ENCODE data around the gene C11orf52. TPM values are rescaled to one million over a fixed set of nuclear protein-coding genes. Genes with fewer than 3 reads are reported as not detected.

The C11orf52 gene
- total RNA-seq, 1 experiment from 2014 or later, result 10.5 TPM

GRCh38 chr11:111975076-111975806 lies 56.5 kb downstream of the C11orf52 start:
- TF ChIP-seq EZH2phosphoT487 (IDR thresholded peaks at IDR 0.05; ENCODE audit: borderline replicate concordance, low read length), result no peak
- peak; percentile 61 for TF ChIP-seq CTCF (conservative IDR thresholded peaks at IDR 0.05; ENCODE audit: low read depth, low read length)
- TF ChIP-seq EZH2 (IDR thresholded peaks at IDR 0.05; ENCODE audit: low read length, unreplicated experiment), result no peak
- Histone ChIP-seq H3K9me3 (ENCODE audit: low read length) (no peaks in the 10 kb centered on the region), H3K4me2 (ENCODE audit: low read length) (no peak overlapping the region), H3K36me3 (ENCODE audit: low read depth, low read length) (no peaks in the 10 kb centered on the region), H3F3A (ENCODE audit: low read length, unreplicated experiment) (no peaks in the 10 kb centered on the region), H3K4me3 (ENCODE audit: low read length) (no peak overlapping the region), H3K9ac (ENCODE audit: low read length) (no peak overlapping the region), H3K4me1 (ENCODE audit: insufficient read depth, low read length) (peaks cover 10% of the 10 kb centered on the region), H3K27ac (ENCODE audit: low read length) (no peak overlapping the region), H4K20me1 (ENCODE audit: low read length) (no peaks in the 10 kb centered on the region), H2AFZ (ENCODE audit: low read length) (no peak overlapping the region), H3K9me2 (replicated peaks; ENCODE audit: low read length) (no peaks in the 10 kb centered on the region), H3K79me2 (ENCODE audit: low read length) (no peaks in the 10 kb centered on the region), H3K27me3 (ENCODE audit: low read length) (no peaks in the 10 kb centered on the region)
- intact Hi-C loops (cut with micrococcal nuclease), result no loop called here
- DNase-seq (peak; percentile 25), ATAC-seq (peak; percentile 33)
- BruUV-seq (replicated peaks), result no TSS peak
- POLR2A ChIA-PET (ENCODE audit: unreplicated experiment), result interaction anchor here (0.6 kb wide), 1 partner anchor 19 kb away, joined by 3 read pairs; no protein-coding TSS in a partner anchor
- CTCF ChIA-PET, result interaction anchor here (0.6 kb wide), 1 partner anchor 44 kb away, joined by 3 read pairs; no protein-coding TSS in a partner anchor

GRCh38 chr11:111976119-111976766 lies 57.5 kb downstream of the C11orf52 start:
- H3K4me2 ChIP-seq (ENCODE audit: low read length), result peak overlapping the region; percentile 98
- H3K4me1 ChIP-seq (ENCODE audit: insufficient read depth, low read length), result peaks cover 11% of the 10 kb centered on the region
- no peaks in the 10 kb centered on the region for H3K79me2 ChIP-seq (ENCODE audit: low read length)
- DNase-seq (no peak), ATAC-seq (no peak)
- ChIA-PET POLR2A (ENCODE audit: unreplicated experiment) (interaction anchor here (0.6 kb wide), 1 partner anchor 37 kb away, joined by 3 read pairs; no protein-coding TSS in a partner anchor), CTCF (interaction anchor here (0.6 kb wide), 1 partner anchor 106 kb away, joined by 13 read pairs; no protein-coding TSS in a partner anchor)
- no peaks in the 10 kb centered on the region for H3K36me3 ChIP-seq (ENCODE audit: low read depth, low read length)
- H3K9me3 ChIP-seq (ENCODE audit: low read length), result no peaks in the 10 kb centered on the region
- TF ChIP-seq EZH2 (IDR thresholded peaks at IDR 0.05; ENCODE audit: low read length, unreplicated experiment), result no peak
- TF ChIP-seq EZH2phosphoT487 (IDR thresholded peaks at IDR 0.05; ENCODE audit: borderline replicate concordance, low read length), result no peak
- no peak for TF ChIP-seq CTCF (conservative IDR thresholded peaks at IDR 0.05; ENCODE audit: low read depth, low read length)
- H3K9ac ChIP-seq (ENCODE audit: low read length), result no peak overlapping the region
- intact Hi-C loops (cut with micrococcal nuclease), result loop anchor here (2.0 kb wide), 1 partner anchor 15 kb away; no protein-coding TSS in a partner anchor
- H3F3A ChIP-seq (ENCODE audit: low read length, unreplicated experiment), result no peaks in the 10 kb centered on the region
- no peaks in the 10 kb centered on the region for H3K27me3 ChIP-seq (ENCODE audit: low read length)
- no TSS peak for BruUV-seq (replicated peaks)
- H3K4me3 ChIP-seq (ENCODE audit: low read length), result peak overlapping the region; percentile 77; the same call in 1 of the 2 replicates
- H3K27ac ChIP-seq (ENCODE audit: low read length), result no peak overlapping the region
- no peaks in the 10 kb centered on the region for H4K20me1 ChIP-seq (ENCODE audit: low read length)
- H2AFZ ChIP-seq (ENCODE audit: low read length), result peak overlapping the region; percentile 63
- H3K9me2 ChIP-seq (replicated peaks; ENCODE audit: low read length), result no peaks in the 10 kb centered on the region

Other genes with a start within 250 kb of the C11orf52 start
- 31.3 and 41.5 TPM in 2 replicates for gene PPP2R1B, start 152.5 kb upstream of the C11orf52 start, total RNA-seq (2014; rRNA removed)
- 29.4 and 34.3 TPM in 2 replicates for gene ALG9, start 47.3 kb upstream of the C11orf52 start, total RNA-seq (2014; rRNA removed)
- 2.5 and 3.0 TPM in 2 replicates for gene FDXACB1, start 39.7 kb upstream of the C11orf52 start, total RNA-seq (2014; rRNA removed)
- gene CFAP68, start 39.4 kb upstream of the C11orf52 start, total RNA-seq (2014; rRNA removed), result 26.0 and 27.4 TPM in 2 replicates
- not detected in 2 replicates for gene CRYAB, start 7.1 kb upstream of the C11orf52 start, total RNA-seq (2014; rRNA removed)
- not detected in 2 replicates for gene HSPB2, start 6.2 kb upstream of the C11orf52 start, total RNA-seq (2014; rRNA removed)
- 6.8 and 10.8 TPM in 2 replicates for gene DIXDC1, start 18.4 kb downstream of the C11orf52 start, total RNA-seq (2014; rRNA removed)
- gene DLAT, start 106.5 kb downstream of the C11orf52 start, total RNA-seq (2014; rRNA removed), result 78.9 and 102 TPM in 2 replicates
- 0.75 and 1.7 TPM in 2 replicates for gene PIH1D2, start 155.1 kb downstream of the C11orf52 start, total RNA-seq (2014; rRNA removed)
- gene NKAPD1, start 155.4 kb downstream of the C11orf52 start, total RNA-seq (2014; rRNA removed), result 19.4 and 34.3 TPM in 2 replicates
- gene TIMM8B, start 167.8 kb downstream of the C11orf52 start, total RNA-seq (2014; rRNA removed), result 210 and 238 TPM in 2 replicates
- gene SDHD, start 168.0 kb downstream of the C11orf52 start, total RNA-seq (2014; rRNA removed), result 139 and 184 TPM in 2 replicates
- gene IL18, start 245.2 kb downstream of the C11orf52 start, total RNA-seq (2014; rRNA removed), result 53.6 and 61.6 TPM in 2 replicates
- gene TEX12, start 248.5 kb downstream of the C11orf52 start, total RNA-seq (2014; rRNA removed), result 0.69 TPM in 1 of 2 replicates, not detected in the other

Data from PC-3 (cell line).